HepG2 (cell line): ENCODE data around the gene ARHGAP5. TPM values are rescaled to one million over a fixed set of nuclear protein-coding genes. Genes with fewer than 3 reads are reported as not detected.

Source experiments
- FOXK1 ChIP-seq: sonication (generic); formaldehyde crosslinking; IDR thresholded peaks from 2 replicates; pipeline ENCODE4 v1.4.0; 2020; ENCODE audit warnings: low read depth, missing genetic modification reagents, borderline replicate concordance
- NKX3-1 ChIP-seq: sonication (generic); formaldehyde crosslinking; IDR thresholded peaks from 2 replicates; pipeline ENCODE4 v1.5.0; 2020; ENCODE audit warnings: missing genetic modification reagents
- RXRA ChIP-seq: sonication (generic); formaldehyde crosslinking; IDR thresholded peaks from 2 replicates; pipeline ENCODE4 v1.5.1; 2020; ENCODE audit warnings: missing genetic modification reagents
- SETDB1 ChIP-seq: sonication (generic); formaldehyde crosslinking; IDR thresholded peaks from 2 replicates; pipeline ENCODE4 v1.5.1; 2020; ENCODE audit warnings: missing genetic modification reagents, mild to moderate bottlenecking, borderline replicate concordance
- SMAD3 ChIP-seq: sonication (generic); formaldehyde crosslinking; IDR thresholded peaks from 2 replicates; pipeline ENCODE4 v1.4.0; 2020; ENCODE audit warnings: missing genetic modification reagents
- TBL1XR1 ChIP-seq: fragments of 150-350 bp; IDR thresholded peaks from 2 replicates; pipeline ENCODE4 v1.6.1; 2014; ENCODE audit warnings: borderline replicate concordance, low read length; ENCODE audit not compliant: partially characterized antibody
- ZNF44 ChIP-seq: sonication (generic); formaldehyde crosslinking; IDR thresholded peaks from 2 replicates; pipeline ENCODE4 v1.5.1; 2020; ENCODE audit warnings: mild to moderate bottlenecking, missing genetic modification reagents
- ZNF777 ChIP-seq: sonication (generic); formaldehyde crosslinking; IDR thresholded peaks from 2 replicates; pipeline ENCODE4 v1.4.0; 2020; ENCODE audit warnings: missing genetic modification reagents
- ZSCAN20 ChIP-seq: sonication (generic); formaldehyde crosslinking; IDR thresholded peaks from 2 replicates; pipeline ENCODE4 v1.4.0; 2020; ENCODE audit warnings: missing genetic modification reagents, mild to moderate bottlenecking, borderline replicate concordance
- polyA plus RNA-seq, 8 experiments: library from polyadenylated mRNA; depleted of rRNA in 3 of 8; stranded (reverse) in 7 of 8; unstranded in 1 of 8; fragments of >200 nt; fragmentation: Illumina TruSeq in 4 of 8; extraction: Trizol in 4 of 8; gene quantifications; 2 replicates each; pipeline versions ENCODE4 v1.2.1 to v1.2.3, GENCODE V29; 2011 to 2016; ENCODE audit warnings: low read depth in 4 of 8, missing spikeins in 1 of 8, mixed read lengths in 1 of 8; ENCODE audit not compliant: insufficient read depth in 1 of 8
- total RNA-seq, 5 experiments: library from RNA; depleted of rRNA; stranded (reverse); fragments of >200 nt; fragmentation: Illumina TruSeq; extraction: Trizol; gene quantifications; 2 replicates each; pipeline ENCODE4 v1.2.3, GENCODE V29; 2016; ENCODE audit warnings: low read depth in 1 of 5
- TF ChIP-seq, protein P1 (sequence below): sonication (generic); formaldehyde crosslinking; IDR thresholded peaks from 2 replicates; pipeline ENCODE4 v1.5.1; 2020; ENCODE audit warnings: mild to moderate bottlenecking, missing genetic modification reagents, moderate library complexity
- TF ChIP-seq, protein P2 (sequence below): sonication (generic); formaldehyde crosslinking; IDR thresholded peaks from 2 replicates; pipeline ENCODE4 v1.4.0; 2020; ENCODE audit warnings: missing genetic modification reagents
- TF ChIP-seq, protein P3 (sequence below): sonication (generic); formaldehyde crosslinking; IDR thresholded peaks from 2 replicates; pipeline ENCODE4 v1.4.0; 2020; ENCODE audit warnings: mild to moderate bottlenecking, missing genetic modification reagents
- TF ChIP-seq, protein P4 (sequence below): sonication (generic); formaldehyde crosslinking; IDR thresholded peaks from 2 replicates; pipeline ENCODE4 v1.8.0; 2022; ENCODE audit warnings: mild to moderate bottlenecking, missing genetic modification reagents; ENCODE audit not compliant: insufficient replicate concordance

The ARHGAP5 gene
- total and polyA plus RNA-seq, 2 of the 13 experiments (the other 11 are each of a cell fraction or from before 2014, with no cell fraction given) = 33.7 to 144 TPM

GRCh38 chr14:32083789-32084188, 6.7 kb downstream of the ARHGAP5 start (continued):
- TF ChIP-seq ZSCAN20 (no peak), FOXK1 (CRISPR knock-in tag) (peak; percentile 50; the same call in 1 of the 2 replicates), NKX3-1 (no peak), TBL1XR1 (no peak), RXRA (no peak), ZNF777 (CRISPR knock-in tag) (no peak), SETDB1 (no peak), ZNF44 (CRISPR knock-in tag) (no peak), SMAD3 (peak; percentile 61; the same call in 1 of the 2 replicates)
- TF ChIP-seq, protein P1, sequence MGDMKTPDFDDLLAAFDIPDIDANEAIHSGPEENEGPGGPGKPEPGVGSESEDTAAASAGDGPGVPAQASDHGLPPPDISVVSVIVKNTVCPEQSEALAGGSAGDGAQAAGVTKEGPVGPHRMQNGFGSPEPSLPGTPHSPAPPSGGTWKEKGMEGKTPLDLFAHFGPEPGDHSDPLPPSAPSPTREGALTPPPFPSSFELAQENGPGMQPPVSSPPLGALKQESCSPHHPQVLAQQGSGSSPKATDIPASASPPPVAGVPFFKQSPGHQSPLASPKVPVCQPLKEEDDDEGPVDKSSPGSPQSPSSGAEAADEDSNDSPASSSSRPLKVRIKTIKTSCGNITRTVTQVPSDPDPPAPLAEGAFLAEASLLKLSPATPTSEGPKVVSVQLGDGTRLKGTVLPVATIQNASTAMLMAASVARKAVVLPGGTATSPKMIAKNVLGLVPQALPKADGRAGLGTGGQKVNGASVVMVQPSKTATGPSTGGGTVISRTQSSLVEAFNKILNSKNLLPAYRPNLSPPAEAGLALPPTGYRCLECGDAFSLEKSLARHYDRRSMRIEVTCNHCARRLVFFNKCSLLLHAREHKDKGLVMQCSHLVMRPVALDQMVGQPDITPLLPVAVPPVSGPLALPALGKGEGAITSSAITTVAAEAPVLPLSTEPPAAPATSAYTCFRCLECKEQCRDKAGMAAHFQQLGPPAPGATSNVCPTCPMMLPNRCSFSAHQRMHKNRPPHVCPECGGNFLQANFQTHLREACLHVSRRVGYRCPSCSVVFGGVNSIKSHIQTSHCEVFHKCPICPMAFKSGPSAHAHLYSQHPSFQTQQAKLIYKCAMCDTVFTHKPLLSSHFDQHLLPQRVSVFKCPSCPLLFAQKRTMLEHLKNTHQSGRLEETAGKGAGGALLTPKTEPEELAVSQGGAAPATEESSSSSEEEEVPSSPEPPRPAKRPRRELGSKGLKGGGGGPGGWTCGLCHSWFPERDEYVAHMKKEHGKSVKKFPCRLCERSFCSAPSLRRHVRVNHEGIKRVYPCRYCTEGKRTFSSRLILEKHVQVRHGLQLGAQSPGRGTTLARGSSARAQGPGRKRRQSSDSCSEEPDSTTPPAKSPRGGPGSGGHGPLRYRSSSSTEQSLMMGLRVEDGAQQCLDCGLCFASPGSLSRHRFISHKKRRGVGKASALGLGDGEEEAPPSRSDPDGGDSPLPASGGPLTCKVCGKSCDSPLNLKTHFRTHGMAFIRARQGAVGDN (CRISPR knock-in tag) = no peak
- TF ChIP-seq, protein P2, sequence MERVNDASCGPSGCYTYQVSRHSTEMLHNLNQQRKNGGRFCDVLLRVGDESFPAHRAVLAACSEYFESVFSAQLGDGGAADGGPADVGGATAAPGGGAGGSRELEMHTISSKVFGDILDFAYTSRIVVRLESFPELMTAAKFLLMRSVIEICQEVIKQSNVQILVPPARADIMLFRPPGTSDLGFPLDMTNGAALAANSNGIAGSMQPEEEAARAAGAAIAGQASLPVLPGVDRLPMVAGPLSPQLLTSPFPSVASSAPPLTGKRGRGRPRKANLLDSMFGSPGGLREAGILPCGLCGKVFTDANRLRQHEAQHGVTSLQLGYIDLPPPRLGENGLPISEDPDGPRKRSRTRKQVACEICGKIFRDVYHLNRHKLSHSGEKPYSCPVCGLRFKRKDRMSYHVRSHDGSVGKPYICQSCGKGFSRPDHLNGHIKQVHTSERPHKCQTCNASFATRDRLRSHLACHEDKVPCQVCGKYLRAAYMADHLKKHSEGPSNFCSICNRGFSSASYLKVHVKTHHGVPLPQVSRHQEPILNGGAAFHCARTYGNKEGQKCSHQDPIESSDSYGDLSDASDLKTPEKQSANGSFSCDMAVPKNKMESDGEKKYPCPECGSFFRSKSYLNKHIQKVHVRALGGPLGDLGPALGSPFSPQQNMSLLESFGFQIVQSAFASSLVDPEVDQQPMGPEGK (CRISPR knock-in tag) = no peak; the same call in 1 of the 2 replicates
- TF ChIP-seq, protein P3, sequence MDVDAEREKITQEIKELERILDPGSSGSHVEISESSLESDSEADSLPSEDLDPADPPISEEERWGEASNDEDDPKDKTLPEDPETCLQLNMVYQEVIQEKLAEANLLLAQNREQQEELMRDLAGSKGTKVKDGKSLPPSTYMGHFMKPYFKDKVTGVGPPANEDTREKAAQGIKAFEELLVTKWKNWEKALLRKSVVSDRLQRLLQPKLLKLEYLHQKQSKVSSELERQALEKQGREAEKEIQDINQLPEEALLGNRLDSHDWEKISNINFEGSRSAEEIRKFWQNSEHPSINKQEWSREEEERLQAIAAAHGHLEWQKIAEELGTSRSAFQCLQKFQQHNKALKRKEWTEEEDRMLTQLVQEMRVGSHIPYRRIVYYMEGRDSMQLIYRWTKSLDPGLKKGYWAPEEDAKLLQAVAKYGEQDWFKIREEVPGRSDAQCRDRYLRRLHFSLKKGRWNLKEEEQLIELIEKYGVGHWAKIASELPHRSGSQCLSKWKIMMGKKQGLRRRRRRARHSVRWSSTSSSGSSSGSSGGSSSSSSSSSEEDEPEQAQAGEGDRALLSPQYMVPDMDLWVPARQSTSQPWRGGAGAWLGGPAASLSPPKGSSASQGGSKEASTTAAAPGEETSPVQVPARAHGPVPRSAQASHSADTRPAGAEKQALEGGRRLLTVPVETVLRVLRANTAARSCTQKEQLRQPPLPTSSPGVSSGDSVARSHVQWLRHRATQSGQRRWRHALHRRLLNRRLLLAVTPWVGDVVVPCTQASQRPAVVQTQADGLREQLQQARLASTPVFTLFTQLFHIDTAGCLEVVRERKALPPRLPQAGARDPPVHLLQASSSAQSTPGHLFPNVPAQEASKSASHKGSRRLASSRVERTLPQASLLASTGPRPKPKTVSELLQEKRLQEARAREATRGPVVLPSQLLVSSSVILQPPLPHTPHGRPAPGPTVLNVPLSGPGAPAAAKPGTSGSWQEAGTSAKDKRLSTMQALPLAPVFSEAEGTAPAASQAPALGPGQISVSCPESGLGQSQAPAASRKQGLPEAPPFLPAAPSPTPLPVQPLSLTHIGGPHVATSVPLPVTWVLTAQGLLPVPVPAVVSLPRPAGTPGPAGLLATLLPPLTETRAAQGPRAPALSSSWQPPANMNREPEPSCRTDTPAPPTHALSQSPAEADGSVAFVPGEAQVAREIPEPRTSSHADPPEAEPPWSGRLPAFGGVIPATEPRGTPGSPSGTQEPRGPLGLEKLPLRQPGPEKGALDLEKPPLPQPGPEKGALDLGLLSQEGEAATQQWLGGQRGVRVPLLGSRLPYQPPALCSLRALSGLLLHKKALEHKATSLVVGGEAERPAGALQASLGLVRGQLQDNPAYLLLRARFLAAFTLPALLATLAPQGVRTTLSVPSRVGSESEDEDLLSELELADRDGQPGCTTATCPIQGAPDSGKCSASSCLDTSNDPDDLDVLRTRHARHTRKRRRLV (CRISPR knock-in tag) = no peak
- TF ChIP-seq, protein P4, sequence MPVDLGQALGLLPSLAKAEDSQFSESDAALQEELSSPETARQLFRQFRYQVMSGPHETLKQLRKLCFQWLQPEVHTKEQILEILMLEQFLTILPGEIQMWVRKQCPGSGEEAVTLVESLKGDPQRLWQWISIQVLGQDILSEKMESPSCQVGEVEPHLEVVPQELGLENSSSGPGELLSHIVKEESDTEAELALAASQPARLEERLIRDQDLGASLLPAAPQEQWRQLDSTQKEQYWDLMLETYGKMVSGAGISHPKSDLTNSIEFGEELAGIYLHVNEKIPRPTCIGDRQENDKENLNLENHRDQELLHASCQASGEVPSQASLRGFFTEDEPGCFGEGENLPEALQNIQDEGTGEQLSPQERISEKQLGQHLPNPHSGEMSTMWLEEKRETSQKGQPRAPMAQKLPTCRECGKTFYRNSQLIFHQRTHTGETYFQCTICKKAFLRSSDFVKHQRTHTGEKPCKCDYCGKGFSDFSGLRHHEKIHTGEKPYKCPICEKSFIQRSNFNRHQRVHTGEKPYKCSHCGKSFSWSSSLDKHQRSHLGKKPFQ (CRISPR knock-in tag) = no peak
